GM12891 (cell line): Measurements from ENCODE around the gene ANKRD62.

Source experiments
- PAX5 ChIP-seq: IDR thresholded peaks from 2 replicates; pipeline ENCODE4 v1.6.1; 2011; ENCODE audit warnings: low read length, moderate library complexity, mild to moderate bottlenecking; ENCODE audit not compliant: insufficient read depth, severe bottlenecking
- POLR2A ChIP-seq: IDR thresholded peaks from 2 replicates; pipeline ENCODE4 v1.6.1; 2011; ENCODE audit warnings: low read depth, low read length, control low read depth
- POLR2AphosphoS5 ChIP-seq: IDR thresholded peaks from 2 replicates; pipeline ENCODE4 v1.6.1; 2011; ENCODE audit warnings: low read depth, low read length, control low read depth
- POU2F2 ChIP-seq: IDR thresholded peaks from 2 replicates; pipeline ENCODE4 v1.6.1; 2011; ENCODE audit warnings: low read depth, mild to moderate bottlenecking, control low read depth, low read length, moderate library complexity
- SPI1 ChIP-seq: IDR thresholded peaks from 2 replicates; pipeline ENCODE4 v1.6.1; 2011; ENCODE audit warnings: low read depth, low read length, control low read depth
- TAF1 ChIP-seq: IDR thresholded peaks from 2 replicates; pipeline ENCODE4 v1.6.1; 2011; ENCODE audit warnings: low read depth, low read length, control low read depth

GRCh38 chr18:12065397-12065796 is 28.2 kb upstream of the ANKRD62 start:
- TF ChIP-seq POLR2A = no peak
- TF ChIP-seq POLR2AphosphoS5 = no peak
- TF ChIP-seq PAX5 = no peak
- no peak for TF ChIP-seq TAF1
- TF ChIP-seq SPI1 = no peak
- TF ChIP-seq POU2F2 = no peak
